HG03103 (cell line): ENCODE results near the gene PCYT2.

ENCODE experiments used
- ATAC-seq: cut with Tn5 transposase; IDR thresholded peaks from one replicate; pipeline ENCODE4 v1.9.1; 2021; ENCODE audit warnings: low read depth; ENCODE audit not compliant: unreplicated experiment

The PCYT2 gene

DNA sequence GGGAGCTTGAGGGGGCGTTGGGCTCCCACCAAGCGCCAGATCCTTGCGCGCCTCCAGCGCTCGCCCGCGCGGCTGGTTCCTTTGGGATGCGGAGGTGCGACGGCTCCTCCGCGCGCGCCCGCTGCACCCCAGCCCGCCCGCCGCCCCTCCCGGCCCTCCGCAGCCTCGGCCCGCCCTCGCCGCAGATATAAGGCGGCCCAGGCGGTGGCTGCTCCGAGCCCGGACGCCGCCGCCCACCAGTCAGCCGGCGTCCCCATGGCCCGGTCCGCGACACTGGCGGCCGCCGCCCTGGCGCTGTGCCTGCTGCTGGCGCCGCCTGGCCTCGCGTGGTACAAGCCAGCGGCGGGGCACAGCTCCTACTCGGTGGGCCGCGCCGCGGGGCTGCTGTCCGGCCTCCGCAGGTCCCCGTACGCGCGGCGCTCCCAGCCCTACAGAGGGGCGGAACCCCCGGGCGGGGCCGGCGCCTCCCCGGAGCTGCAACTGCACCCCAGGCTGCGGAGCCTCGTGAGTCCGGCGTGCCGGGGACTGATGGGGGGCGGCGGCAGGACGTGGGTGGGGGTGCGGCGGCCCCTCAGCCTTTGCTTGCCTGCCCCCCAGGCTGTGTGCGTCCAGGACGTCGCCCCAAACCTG, 9.1 kb downstream of the PCYT2 start, which contains the start of gene NPB:
Gene NPB (plus strand): TSS at position 216 of the 630 bp plus-strand sequence. CDS start 40 bp downstream, at position 256.
- ATAC-seq = no peak

DNA sequence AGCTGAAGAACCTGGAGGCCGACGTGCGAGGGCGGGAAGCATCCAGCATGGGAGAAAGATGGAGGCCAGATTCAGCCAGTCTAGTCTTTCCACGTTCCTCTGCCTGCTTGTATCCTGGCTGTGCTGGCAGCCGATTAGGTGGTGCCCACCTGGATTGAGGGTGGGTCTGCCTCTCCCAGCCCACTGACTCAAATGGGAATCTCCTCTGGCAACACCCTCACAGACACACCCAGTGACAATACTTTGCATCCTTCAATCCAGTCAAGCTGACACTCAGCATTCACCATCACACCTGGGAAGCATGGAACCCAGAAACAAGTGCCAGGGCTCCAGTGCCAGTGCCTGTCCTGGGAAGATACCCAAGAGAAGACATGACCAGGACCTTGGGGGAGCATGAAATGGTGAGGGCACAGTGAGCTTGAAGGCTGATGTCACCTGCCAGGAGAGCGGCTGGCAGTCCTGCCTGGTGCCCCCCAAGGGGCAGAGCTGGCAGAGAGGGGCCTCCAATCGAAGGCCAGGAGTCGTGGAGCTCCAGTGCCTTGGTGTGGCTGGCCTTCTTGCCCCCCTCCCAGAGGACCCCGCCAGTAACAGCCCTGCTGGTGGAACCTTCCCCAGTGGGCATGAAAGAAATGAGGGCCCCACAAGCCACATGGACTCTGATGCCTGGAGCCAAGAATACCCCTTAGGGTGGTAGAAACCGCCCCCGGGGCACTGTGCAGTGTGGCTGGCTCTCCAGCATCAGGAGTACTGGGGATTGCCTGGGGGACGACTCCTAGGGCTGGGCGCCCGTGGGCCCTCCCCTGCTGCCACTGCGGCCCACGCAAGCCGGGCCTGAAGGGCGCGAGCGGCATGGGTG, 9.8 kb downstream of the PCYT2 start:
- no peak for ATAC-seq

DNA sequence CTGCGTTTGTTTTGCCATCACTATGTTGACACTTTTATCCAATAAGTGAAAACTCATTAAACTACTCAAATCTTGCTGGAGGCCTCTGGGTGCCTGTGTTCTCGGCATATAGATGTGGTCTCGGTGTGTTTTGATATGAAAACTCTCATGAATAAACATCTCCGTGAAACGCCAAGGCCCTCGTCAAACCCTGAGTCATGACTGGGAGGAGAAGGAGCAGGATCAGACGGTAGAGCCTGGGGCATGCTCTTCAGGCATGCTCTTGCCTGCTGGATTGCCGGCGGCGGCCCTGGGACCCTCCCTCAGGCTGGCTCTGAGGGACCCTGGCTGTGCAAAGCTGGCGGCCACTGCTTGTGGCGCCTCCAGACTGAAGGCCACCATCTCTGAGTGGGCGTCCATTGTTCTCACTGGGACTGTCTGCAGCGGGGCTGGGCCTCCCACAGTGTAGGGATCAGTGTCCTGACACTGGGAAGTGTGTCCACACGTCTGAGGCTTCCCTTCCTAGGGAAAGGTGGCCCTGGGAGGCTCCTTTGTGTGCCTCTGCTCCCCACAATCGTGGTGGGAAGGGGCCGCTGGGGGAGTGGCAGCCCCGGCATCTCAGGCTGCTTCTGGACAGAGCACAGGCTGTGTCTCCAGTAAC, 10.9 kb downstream of the PCYT2 start:
- ATAC-seq = no peak

DNA sequence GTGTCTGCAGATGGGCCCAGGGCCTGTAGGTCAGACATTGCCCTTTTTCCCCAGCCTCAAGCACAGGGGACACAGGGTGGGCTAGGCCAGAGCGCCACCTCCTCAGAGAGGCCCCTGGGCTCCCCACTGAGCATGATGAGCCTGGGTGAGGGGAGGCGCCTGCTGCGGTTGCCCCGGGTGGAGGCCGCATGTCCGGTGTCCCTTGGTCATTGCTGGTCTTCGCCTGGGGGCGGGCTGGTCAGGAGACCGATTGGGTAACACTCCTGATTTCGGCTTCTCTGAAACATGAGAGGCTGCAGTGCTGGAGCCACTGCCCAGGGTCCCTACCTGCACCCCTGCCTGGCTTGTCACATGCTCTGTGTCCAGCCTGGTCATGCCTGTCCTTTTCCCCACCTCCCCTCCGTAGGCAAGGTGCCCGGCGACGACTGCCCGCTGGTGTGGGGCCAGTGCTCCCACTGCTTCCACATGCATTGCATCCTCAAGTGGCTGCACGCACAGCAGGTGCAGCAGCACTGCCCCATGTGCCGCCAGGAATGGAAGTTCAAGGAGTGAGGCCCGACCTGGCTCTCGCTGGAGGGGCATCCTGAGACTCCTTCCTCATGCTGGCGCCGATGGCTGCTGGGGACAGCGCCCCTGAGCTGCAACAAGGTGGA, 11.6 kb downstream of the PCYT2 start:
- no peak for ATAC-seq

DNA sequence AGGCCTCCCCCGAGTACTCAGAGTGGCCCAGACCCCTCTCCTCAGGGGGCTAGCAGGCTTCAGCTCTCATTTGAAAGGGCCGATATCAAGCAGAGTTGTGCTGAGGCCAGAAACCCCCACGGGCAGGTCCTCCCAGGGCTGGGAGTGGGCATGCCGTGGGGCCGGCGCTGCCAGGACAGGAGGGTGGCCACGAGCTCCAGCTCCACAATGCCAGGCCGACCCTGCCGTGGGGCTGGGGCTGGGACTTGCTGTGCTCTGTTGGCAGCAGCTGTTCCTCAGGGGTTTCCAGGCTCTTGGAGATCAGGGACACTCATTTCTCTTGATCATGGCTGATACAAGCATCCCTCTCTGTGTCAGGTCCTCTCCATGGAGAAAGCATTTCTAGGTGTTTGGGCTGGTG, 12.3 kb downstream of the PCYT2 start:
- no peak for ATAC-seq

DNA sequence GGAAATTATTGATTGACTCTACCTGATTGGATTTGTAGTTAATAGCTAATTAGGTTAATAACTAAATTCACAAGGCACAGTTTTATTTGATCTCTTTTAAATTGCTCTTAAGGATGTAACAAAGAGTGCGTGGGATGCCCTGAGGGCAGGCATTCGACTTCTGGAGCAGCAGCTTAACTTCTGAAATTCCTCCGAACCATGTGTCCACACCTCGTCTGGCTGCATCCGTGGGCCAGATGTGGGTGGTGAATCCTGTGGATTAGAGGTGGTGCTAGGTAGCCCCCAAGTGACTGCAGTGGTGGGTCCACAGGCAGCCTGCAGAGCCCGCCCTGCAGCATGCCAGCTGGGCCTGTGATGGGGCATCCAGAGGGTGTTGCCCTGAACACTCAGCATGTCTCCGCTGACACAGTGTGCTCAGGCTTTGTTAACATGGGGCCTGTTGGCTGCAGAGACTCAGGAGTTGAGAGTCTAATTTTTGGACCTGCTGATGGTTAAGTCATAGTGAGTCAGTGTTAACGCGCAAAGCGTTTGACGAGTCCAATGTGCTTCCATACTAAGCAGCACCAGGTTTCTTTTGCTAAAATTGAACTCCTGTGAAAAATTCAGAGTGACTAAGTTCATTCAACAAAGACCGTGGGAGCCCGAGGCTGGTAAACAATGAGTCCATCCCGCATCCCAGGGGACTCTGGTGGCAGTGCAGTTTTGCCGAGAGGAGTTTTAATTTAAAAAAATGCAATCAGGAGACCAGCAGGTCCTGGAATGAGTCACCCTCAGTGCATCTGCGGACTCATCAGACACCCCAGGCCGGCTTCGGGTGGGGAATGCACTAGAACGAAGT, 13.0 kb downstream of the PCYT2 start:
- ATAC-seq = no peak

DNA sequence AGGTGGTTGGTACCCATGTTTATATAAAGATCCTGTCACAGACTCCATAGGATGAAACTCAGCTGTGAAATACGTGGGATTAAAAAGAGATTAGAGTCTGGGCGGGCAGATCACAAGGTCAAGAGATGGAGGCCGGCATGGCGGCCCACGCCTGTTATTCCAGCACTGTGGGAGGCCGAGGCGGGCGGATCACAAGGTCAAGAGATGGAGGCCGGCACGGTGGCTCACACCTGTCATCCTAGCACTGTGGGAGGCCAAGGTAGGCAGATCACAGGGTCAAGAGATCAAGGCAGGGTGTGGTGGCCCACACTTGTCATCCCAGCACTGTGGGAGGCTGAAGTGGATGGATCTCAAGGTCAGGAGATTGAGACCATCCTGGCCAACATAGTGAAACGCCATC, 15.8 kb downstream of the PCYT2 start:
- no peak for ATAC-seq

DNA sequence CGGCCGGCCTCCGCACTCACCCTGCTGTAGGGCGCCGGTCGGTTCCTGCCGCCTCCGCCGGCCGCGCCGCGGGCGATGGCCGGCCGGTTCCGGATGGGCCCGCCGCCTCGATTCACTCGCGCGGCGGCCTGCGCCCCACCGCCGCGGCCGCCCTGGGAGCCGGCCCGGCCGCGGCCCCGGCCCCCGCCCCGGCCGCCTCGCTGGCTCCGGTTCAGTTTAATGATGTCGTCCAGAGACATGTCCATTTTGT, 20.0 kb downstream of the PCYT2 start:
- ATAC-seq = no peak

DNA sequence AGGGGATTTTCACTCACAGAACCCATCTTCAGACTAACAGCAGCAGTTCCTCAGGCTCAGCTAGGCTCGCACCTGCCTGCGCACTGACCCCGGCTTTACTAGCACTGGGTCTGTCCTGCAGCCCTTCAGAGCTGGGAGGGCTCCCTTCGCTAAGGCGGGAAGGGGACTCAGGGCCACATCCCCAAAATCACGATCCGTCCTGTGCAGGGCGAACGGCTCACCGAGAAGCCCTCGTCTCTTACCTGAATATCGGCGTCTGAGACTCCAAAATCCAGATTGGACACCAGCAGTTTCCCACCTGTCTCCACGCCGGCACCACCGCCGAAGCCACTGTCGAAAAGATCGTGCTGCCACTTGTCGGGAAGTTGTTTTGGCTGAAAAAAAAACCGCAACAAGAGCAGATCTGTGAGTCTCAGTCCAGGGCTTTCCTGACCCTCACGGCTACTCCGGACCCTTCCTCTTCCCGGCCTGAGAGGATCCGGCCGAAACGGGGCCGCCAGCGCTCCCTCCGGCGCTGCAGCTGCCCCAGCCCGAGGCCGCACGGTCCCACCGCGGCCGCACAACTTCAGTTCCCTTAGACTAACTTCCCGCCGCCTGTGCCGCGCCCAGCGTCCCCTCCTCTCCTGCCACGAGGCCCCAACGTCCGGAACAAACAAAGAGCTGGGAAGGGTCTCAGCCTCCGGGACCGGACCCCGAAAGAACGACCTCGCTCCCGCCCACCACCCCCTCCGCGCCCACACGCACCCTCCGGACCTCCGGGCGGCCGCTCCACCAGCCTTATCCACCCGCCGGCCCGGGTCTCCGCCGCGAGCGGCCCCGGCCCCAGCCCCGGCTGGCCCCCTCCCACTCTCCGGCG, 20.5 kb downstream of the PCYT2 start:
- peak; percentile 4 for ATAC-seq

DNA sequence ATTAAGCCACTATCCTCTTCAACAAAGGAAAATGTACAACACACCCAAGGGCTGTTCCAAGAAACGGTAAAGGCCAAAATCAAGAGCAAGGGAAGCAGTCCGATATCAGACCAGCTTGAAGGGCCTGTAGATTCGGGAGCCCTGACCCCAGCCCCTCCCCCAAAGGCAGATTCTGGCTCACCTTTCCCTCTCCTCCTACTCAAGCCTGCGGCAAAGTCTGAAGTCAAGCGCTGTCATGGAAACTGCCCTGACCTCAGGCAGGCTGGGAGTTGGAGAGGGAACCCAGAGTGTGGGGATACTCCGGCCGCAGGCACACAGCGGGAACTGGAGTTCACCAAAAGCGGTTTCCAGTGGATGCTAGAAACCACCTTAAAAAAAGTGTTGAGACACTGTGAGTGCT, 21.6 kb downstream of the PCYT2 start:
- no peak for ATAC-seq

DNA sequence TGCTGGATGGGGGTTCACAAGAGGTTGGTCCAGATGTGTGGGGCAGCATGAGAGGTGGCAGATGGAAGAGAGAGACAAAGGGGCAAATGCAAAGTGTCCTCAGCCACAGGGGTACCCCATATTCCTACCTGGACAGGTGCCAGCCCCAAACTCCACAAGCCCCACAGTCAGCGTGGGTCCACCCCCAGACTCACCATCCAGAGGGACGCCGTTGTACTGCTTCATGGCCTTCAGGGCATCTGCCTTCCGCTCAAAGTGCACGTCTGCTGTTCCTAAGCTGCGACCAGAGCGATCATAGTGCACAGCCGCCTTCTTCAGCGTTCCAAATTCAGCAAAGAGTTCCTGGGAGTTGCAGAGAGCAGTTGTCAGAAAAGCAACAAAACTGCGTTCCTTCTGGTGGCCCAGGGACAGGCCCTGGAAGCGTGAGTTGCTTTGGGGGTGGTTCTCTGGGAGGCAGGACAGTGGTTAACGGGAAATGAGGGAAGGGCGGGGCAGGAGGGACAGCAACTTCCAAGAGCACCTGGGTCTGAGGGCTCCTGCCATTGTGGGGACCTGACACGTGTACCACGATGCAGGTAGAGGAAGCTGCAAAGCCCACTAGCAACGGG, 22.1 kb downstream of the PCYT2 start:
- ATAC-seq = no peak

DNA sequence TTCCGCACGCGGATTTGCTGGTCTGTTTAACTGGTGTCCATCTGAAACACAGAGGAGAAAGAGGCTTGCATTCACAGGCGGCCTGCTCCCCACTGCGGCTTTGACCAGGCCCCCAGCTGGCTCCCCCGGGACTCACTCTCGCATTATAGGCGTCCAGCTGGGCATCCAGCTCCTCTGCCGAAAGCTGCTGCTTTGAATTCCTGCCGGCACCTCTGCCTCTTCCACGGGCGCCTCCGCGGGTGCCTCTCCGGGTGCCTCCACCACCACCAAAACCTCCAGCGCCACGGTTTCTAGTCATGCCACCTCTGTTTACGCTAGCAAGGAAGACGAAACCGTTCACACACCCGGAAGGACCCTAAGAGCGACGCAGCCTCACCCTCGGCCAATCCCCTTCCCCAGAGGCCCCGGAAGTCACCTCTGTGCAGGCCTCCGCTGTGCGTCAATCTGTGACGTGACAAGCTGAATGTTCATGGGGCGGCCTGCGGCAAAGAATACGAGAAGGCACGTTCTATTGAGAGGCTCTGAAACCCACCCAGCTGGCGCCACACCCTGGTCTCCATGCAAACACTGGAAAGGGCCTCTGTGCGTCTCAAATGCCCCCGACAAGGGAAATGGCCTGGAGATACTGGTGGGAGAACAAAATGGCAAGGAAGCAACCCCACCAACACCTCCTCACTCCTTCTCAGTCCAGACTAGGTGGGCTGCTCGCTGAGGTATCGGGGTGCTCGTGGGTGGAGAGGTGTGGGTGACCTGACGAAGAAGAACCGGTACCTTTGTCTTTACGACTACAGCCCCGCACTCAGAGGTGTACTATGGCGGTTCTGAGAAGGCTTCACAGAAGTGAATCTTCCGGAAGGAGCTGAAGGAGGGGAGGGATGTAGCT, 22.9 kb downstream of the PCYT2 start:
- ATAC-seq = no peak

DNA sequence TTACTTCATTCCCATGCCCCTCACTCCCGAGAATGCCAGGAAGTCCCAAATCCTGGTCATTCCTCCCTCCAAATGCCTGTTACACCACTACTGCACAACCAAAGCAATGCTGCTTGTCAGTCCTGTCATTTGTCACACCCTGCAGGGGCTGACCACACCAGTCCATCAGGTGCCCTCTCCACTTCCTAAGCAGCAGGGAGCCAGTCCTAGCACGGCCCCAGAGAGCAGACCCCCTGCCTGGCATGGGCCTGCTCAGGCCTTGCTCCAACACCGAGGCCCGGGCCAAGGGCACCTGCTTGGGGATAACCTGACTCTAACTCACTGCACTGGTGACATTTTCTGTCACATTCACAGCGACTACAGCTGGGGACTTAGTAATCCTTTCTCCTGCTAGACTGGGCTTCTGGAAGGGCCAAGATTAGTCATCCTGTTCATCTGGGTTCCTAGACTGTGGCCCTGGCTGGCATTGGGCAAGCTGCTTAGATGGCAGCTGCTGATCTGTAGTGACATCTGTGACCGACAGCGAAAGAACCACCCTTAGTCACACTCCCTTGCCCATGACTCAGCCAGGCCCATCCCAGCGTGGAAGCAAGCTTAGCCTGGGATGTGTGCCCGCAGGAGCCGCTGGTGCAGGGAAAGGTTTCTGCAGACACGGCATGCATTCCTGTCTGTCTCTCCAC, 25.2 kb downstream of the PCYT2 start:
- no peak for ATAC-seq

DNA sequence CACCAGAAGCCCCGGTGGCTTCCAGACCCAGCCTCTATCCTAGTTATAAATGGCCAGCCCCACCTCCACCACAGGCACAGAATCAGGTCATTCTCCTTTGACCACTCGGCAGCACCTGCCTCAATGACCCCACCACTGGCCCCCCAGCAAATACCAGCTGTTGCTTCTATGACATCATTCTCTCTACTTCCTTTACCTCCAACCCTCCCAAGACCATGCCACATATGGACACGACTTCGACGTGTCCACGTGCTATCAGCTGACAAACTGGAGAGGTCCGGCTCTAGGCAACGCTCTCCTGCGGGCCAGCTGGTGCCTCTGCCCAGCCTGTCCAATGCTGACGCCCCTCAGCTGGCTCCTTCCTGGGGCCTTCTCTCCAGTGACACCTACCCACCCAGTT, 25.7 kb downstream of the PCYT2 start:
- no peak for ATAC-seq

DNA sequence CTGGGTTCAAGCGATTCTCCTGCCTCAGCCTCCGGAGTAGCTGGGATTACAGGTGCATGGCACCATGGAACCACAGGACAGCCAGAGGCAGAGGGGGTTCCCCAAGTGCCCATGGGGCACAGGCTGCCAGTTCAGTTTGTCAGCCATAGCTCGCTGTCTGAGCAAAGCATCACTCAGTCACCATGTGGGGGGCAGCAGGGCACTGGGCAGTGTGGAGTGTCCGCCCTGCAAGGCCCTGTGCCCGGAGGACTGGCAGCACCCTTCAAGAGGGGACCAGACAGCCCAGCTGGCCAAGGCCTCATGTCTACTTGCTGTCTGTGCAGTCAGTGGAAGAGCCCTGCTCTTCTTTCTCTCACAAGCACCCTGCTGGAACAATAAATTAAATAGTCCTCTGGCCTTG, 26.2 kb downstream of the PCYT2 start:
- ATAC-seq = no peak

DNA sequence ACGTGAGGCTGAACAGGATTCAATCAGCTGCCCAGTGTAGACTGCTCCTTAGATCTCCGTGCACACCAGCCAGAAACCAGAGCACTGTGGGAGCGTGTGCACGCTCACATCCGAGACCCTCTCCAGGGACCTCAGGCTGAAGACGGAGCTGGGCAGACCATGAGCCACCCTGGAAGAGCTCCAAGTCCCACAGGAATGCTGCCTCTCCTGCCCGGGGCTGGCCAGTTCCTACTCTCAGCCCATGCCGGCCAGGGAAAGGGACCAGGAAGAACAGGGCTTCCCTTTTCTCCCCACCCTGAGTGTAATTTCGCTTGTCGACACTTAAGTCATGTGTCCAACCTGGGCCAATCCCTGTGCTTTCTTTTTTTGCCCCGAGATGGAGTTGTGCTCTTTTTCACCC, 26.7 kb downstream of the PCYT2 start:
- ATAC-seq = no peak

DNA sequence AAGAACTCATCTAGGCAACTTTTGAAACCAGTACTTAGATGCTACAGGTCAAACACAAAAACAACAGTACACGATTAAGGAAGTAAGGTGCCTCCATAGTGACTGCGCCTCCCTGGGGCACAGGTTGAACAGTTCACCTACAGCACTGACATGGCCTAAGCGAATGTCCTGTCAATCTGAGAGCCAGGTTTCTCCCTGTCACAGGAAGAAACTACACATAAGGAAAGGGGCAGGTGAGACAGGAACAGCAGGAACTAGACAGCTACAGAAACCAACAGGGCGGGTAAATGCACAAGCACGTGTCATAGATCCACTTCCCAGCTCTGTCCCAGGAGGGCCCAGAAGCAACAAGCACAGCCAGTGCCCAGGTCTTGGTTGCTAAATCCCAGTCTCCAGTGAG, 32.1 kb downstream of the PCYT2 start:
- ATAC-seq = no peak

DNA sequence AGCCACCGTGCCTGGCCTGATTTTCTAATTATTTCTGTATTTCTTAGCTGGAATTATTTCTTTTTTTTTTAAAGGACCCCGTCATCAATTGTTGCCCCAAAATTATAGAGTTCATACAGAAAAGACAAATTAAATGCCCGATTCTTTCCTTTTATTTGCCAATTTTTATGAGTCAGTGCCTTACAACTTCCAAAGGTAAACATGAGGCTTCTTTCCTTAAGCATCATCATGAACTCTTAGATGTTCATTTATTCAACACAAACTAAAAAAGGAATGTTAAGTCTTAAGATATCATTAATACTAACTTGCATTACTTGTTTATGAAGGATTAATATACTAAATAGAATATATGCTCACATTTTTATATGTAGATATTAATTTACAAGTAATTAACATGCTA, 32.9 kb downstream of the PCYT2 start:
- no peak for ATAC-seq
